NCI-H146 (cell line): ENCODE measurements around the gene KLHL17.
"Not testable (repeated sequence)": the region's sequence is repeated elsewhere in the genome, so short reads cannot be mapped to it uniquely, and the experiment has no call there.

ENCODE experiments used
- DNase-seq: peaks from one replicate; lab custom pipeline; 2025; lab: John Stamatoyannopoulos, UW

The KLHL17 gene

DNA sequence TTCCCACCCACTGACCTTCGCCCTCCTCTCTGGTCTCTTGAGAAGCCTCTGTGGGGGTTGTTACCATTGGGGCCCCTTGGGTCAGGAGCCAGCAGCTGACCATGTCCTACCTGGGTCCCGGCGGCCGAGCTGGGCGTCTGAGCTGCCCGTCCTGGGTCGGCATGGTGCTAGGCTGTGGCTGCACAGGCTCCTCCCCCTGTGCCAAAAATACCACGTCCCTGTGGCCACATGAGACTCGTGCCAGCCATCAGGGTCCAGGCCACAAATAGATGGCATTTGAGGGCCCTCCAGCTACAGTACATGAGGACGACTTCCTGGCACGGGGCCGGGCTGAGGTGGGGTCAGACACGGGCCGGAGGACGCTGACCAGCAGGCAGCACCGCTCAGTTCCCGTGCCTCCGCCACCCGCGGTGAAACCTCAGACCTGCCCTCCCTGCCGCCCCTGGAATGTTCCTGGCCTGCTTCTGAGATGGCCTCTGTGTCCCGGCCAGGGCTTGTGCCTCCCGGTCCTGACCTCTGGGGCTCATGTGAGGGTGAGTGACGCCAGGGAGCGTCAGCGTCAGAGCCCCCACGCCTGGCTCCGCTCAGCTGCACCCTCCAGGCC lies 21.7 kb downstream of the KLHL17 start, which contains the start of gene PERM1:
TSS of gene PERM1 (minus strand) at position 139 of the 604 bp plus-strand sequence. CDS start 1,064 bp downstream, outside the sequence.
- DNase-seq = no peak

DNA sequence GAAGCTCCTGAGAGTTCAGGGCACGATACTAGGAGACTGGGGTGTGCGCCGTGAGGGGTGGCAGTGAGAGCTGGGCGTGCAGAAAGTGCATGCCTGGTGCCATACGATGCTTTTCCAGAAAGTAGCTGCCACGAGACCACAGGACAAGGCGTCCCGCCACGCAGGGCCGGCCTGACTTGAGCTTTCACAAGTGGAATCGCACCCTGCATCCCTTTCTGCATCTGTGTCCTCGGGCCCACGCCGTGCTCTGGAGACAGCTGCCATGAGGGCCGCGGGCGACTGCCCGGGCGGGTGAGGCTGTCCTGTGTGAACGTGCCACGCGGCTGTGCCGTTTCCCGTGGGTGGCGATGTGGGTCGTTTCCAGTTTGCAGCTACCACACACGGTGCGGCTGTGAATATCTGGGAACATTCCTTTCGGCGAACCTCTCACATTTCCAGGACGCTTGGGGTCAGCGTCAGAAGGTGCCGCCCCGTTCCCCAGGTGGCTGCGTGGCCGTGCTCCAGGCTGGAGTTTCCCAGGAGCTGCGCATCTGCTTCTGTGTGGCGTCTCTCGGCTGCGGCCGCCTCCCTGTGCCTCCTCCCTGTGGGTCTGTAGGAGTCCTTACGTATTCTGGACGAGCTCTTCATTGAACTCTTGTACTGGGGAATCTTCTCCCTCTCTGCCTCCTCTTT lies 22.5 kb downstream of the KLHL17 start:
- no peak for DNase-seq

DNA sequence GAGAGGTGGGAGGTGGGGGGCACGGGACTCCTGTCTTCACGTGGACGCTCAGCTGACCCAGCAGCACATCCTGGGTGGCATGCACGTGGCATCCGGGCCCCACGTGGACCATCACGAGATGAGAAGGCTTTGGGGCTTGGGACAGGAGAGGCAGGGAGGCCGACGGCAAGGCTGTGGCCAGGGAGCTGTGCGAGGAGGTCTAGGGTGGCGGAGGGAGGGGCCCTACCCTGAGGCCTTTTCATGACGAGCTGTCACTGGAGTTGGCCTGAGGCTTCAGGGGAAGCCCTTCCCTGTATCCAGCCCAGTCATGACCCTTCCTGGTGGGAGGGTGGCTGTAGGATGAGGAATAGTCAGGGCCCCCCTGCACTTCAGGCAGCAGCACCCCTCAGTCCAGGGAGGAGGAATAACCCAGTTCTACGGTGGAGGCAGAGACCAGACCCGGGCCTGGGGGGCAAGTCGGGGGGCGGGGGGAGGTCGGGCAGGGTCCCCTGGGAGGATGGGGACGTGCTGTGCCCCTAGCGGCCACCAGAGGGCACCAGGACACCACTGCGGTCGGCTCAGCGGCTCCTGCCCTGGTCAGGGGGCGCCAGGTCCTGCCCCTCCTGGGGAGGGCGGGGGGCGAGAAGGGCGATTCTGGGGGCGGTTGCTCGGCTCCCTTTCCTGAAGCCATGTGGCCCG lies 23.6 kb downstream of the KLHL17 start:
- DNase-seq = no peak

DNA sequence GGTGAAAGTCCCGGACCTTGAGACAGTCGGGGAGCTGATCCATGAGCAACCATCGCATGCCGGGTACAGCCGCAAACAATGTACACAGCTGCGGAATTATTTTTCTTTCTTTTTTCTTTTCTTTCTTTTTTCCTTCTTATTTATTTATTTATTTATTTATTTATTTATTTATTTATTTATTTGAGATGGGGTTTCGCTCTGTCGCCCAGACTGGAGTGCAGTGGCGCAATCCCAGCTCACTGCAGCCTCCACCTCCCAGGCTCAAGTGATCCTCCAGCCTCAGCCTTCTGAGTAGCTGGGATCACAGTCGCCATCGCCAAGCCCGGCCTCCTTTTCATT lies 24.1 kb downstream of the KLHL17 start:
- DNase-seq = no peak

DNA sequence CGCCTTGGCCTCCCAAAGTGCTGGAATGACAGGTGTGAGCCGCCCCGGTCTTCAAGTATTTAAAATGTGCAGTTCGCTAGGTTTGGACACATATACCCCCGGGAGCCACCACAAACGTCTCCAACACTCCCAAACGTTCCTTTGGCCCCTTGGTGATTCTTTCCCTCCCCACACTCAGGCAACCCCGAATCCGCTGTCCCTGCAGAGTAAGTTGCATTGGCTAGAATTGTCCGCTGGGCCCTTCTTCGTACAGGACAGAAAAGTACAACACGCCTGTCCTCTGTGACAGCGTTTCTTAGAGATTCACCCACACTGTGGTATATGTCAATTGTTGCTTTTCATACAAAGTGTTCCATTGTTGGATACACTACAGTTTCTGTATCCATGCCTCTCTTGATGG lies 24.7 kb downstream of the KLHL17 start:
- DNase-seq = no peak

DNA sequence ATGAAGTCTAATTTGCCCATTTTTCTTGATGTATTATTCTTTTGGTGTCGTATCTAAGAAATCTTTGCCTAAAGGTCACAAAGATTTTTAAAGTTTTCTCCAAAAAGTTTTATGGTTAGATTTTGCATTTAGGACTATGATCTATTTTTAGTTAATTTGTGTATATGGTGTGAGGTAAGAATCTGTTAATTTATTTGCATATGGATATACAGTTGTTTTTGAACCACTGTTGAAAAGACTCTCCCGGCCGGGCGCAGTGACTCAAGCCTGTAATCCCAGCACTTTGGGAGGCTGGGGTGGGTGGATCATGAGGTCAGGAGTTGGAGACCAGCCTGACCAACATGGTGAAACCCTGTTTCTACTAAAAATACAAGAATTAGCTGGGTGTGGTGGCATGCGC lies 27.7 kb downstream of the KLHL17 start:
- DNase-seq = not testable (repeated sequence)

DNA sequence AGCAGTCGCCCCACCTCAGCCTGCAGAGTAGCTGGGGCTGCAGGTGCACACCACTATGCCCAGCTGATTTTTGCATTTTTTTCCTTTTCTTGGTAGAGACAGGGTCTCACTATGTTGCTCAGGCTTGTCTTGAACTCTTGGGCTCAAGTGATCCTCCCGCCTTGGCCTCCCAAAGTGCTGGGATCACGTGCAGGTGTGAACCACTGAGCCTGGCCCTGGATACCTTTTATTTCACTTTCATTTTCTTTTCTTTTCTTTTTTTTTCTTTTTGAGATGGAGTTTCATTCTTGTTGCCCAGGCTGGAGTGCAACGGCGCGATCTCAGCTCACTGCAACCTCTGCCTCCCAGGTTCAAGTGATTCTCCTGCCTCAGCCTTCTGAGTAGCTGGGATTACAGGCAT lies 30.9 kb downstream of the KLHL17 start:
- DNase-seq = not testable (repeated sequence)

DNA sequence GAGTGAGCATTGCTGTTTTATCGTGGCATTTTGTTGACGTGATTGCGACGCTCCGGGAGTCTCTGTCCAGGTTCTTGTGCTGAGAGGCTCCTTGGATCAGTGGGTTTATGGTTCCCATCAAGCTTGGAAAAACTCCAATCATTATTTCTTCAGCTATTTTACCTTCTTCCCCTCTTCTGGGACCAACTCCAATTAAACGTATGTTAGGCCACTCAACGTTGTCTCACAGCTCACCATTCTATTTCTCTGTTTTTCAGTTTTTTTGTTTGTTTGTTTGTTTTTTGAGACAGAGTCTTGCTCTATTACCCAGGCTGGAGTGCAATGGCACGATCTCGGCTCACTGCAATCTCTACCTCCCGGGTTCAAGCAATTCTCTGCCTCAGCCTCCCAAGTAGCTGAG lies 31.5 kb downstream of the KLHL17 start:
- no peak for DNase-seq

DNA sequence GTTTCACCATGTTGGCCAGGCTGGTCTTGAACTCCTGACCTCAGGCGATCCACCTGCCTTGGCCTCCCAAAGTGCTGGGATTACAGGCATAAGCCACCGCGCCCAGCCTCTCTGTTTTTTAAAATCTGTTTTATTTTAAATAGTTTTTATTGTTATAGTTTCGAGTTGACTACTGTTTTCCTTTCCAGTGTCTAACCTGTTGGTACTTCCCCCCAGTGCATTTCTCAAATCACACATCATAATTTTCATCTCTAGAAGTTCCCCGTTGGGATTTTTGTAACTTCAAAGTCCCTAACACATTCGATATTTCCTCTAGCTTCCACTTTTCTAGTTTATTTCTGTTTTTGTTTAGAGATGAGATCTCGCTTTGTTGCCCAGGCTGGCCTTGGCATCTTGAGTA lies 32.0 kb downstream of the KLHL17 start:
- no peak for DNase-seq

DNA sequence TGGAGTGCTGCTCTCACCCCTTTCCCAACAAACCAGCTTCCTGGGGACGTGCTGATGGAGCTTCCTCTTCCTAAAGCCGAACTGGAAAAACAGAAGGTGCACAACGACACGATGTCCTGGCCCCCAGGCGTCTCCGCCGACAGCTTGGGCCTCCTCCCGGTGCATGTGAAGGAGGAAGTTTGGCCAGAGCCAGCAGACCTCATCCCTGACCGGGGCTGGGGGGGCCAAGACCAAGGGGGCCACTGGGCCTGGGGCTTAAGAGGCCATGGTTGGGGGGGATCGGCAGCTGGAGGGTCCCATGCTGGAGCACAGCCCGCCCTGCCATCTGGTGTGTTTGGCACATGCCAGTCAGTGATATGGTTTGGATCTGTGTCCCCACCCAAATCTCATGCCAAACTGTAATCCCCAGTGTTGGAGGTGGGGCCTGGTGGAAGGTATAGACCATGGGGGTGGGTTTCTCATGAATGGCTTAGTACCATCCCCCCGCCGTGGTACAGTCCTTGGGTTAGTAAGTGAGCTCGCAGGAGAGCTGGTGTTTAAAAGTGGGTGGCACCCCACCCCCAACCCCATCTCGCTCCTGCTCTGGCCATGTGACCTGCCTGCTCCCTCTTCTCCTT lies 33.1 kb downstream of the KLHL17 start:
- no peak for DNase-seq

DNA sequence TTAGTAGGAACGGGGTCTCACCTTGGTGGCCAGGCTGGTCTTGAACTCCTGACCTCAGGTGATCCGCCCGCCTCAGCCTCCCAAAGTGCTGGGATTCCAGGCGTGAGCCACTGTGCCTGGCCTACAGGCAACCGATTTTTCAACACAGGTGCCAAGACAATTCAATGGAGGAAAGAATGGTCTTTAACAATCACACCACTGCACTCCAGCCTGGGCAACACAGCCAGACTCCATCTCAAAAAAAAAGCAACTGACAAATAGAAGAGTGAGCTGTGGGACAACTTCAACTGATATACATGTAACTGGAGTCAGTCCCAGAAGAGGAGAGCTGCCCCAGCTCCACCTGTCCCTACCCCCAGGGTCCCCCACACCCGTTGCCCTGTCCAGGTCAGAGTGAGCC lies 34.2 kb downstream of the KLHL17 start:
- not testable (repeated sequence) for DNase-seq

DNA sequence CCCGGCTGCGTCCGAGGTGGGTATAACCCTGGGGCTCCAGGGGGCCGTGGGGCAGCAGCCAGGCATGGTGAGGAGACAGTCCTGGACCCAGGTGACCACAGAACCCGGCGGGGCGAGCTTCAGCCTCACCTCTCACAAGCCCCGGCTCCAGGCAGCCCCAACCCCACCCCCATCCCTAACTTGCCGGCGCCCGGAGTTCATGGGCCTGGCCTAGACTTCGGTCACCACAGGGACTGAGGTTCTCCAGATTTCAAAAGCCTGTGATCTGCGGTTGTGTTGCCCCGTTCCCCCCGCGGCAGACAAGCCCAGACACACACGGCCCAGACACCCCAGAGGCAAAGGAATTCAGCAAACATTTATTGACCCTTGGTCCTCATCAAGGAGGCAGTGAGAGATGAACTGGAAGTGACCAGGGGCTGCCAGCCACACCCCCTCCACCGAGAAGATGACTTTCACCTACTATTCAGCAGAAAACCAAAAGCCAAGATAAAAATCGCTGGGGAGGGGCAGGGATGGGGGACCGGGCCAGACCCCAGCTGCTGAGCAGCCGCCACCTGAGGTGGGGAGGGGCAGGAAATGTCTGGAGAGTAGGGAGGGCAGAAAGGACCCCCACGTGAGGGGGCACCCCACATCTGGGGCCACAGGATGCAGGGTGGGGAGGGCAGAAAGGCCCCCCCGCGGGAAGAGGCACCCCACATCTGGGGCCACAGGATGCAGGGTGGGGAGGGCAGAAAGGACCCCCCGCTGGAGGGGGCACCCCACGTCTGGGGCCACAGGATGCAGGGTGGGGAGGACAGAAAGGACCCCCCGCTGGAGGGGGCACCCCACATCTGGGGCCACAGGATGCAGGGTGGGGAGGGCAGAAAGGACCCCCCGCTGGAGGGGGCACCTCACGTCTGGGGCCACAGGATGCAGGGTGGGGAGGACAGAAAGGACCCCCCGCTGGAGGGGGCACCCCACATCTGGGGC lies 35.6 kb downstream of the KLHL17 start:
- no peak for DNase-seq

DNA sequence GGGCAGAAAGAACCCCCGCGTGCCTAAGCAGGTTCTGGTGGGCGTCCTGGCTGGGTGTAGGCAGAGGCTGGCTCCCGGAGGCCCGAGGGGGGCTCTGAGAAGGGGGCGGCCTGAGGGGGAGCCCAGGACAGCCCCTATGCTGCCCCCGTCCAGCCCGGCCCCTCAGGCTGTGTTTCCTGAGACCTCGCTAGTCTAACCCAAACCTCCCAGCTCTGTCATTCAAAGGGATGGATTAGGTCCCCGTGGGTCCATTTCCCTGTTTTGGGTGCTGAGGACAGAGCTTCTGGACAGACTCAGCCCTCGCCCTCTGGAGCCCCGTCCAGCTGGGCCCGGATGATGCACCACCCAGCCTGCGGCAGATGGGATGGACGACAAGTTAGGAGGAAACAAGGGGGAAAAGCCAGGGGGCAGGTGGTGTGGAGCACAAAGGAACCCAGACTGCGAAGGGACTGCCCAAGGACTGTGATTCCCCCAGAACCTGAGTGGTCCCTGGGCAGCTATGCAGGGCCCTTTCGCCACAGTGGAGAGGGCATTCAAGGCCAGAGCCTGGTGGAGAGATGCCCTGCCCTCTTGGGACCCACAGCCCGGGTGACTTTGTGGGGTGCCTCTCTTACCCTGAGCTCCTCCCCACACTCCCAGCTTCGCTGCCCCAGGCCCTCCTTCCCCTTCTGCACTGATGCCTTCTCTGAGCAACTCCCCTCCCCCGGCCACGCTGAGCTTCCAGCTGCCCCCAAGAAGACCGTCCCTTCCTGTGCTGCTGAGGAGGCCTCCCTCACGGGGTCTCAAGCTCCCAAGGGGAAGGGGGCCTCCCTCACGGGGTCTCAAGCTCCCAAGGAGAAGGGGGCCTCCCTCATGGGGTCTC lies 36.7 kb downstream of the KLHL17 start:
- DNase-seq = no peak

DNA sequence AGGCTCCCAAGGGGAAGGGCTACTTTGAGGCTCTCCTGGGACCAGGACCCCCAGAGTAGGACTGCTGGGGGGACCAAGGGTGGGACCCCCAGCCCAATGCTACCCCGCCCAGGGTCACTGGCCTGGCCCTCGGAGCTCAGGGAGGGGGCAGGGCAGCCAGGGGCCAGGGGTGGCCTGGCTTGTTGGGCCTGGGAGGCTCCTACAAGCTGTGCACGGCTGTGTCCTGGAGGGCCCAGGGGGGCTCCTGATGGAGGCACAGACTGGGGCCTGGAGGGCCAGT lies 37.3 kb downstream of the KLHL17 start:
- no peak for DNase-seq

DNA sequence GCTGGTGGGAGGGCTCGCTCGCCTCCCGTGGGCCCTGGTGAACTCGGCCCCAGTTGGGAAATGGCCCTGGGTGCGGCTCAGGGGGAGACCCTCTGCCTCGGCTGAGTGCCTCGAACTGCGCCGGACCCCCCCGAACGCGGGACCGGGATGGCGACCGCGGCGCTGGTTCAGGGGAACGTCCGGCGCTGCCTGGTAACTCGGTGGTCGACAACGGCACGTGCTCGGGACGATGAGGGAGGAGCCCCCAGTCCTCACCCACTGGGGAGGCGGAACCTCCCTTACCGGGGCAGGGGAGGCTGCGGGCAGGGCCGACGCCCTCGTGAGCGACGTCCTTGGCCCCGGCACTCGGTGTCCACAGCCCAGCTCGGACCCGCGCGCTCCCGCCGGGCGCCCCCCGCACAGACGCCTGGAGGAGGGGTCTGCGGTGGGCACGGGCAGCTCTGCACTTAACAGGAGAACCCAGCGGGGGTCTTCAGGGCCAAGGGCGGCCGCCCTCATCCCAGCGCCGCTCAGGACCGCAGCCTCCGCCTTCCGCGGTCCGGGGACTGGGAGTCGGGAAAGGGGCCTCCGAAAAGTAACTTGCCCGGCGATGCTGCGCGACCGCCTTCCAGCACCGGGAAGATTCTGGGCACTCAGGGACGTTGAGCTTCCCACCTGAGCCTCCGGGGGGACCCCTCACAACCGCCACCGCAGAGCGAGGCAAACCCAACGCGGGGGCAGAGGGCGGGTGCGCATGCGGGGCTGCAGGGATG lies 37.8 kb downstream of the KLHL17 start:
- DNase-seq = no peak

DNA sequence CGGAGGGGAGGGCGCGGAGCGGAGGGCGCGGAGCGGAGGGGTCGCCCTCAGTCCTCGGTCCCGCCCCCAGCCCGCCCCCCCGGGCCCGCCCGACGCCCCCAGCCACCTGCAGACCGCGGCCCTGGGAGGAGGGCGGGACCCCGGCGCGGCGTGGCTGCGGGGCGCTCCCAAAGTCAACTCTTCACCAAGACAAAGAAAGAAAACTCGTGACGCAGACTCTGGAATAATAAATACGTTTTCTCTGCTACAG lies 38.3 kb downstream of the KLHL17 start:
- no peak for DNase-seq

DNA sequence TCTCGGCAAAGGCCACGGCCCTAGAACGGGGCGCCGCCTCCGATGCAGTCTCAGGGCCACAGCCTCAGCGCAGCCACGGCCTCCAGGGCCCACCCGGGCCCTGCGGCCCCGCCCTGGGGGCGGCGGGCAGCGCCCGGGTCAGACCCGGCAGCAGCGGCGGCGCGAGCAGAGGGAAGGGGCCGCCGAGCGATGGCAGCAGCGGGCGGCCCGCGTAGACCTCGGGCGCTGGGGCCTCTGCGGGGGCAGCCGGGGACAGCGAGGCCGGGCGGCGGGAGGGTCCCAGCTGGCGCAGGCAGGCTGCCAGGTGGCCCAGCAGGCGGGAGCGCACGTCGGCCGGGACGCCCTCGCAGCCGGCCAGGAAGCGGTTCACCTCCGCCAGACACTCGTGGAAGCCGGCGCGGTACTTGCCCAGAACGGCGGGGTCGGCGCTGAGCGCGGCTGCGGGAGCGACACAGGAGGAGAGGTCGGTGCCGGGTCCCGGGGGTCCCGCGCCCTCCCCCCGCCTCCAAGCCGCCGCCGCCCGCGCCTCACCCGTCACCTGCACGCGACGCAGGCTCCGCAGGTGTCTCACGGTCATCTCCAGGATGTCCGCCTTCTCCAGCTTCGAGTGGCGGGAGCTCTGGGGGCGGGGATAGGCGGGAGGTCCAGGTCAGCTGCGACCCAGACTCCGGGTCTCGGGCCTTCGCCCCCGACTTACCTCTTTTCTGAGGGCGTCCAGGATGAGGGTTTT lies 38.8 kb downstream of the KLHL17 start:
- peak; percentile 42 for DNase-seq

DNA sequence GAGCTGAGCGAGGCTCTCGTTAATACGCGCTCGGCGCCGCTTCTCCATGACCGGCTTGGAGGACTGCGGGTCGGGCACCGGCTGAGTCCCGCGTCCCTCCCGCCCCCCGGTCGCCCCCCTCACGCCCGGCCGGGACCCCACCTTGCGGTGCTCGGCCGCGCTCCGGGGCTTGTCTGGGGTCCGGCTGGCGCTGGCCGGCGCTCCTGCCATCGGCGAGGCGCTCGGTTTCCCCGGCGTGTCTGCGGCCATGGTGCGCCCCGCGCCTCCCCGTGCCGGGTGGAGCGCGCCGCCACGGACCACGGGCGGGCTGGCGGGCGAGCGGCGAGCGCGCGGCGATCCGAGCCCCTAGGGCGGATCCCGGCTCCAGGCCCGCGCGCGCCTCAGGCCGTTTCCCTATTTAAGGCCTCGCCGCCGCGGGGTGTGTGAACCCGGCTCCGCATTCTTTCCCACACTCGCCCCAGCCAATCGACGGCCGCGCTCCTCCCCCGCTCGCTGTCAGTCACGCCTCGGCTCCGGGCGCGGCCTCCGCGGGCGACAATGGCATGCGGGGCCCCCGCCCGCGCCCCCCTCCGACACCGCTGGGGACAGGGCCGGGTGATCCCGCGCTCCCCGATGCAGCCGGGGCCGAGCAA lies 39.5 kb downstream of the KLHL17 start, which contains the start of gene HES4:
TSS of gene HES4 (minus strand) at position 373 of the 632 bp plus-strand sequence. CDS start at position 249, 124 bp downstream.
- DNase-seq = peak; percentile 79

DNA sequence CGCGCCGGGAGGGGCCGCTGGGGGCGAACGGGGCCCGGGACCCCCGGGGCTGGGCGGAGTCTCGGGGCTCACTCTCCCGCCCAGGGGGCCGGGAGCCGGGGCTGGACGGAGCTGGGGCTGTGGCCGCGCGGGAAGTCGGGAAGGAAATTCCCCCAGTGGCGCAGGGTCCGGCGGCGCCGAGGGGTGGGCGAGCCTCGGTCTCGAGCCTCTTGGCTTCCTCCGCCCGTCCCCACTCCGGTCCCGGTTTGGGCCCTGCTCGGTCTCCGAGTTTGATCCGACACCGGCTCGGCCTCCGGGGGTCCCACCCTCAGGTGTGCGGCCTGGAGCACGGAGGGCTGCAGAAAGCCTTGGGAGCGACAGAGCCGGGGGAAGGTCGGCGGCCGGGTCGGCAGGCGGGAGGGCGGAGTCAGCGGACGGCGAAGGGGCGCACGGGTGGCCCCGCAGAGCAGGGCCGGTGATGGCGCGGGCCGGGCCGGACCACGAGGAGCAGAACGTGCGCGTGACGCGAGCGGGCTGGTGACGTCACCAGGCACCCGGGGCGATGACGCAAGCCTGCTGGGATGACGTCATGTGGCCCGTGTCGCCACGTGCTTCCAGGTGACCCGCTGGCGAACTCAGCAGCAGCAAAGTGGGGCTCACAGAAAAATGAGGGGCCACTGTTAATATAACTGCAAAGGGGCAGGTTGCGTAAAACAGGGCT lies 40.1 kb downstream of the KLHL17 start:
- peak; percentile 63 for DNase-seq
